Measurements from ENCODE around the gene C4orf51.

Gene C4orf51

GRCh38 chr4:145709336-145709735 is 29.4 kb downstream of the C4orf51 start:
- DNase-seq (ENCODE audit: low read depth in 2 of 3, low spot score in 2 of 3) = no peak

GRCh38 chr4:145709843-145710242 is 29.9 kb downstream of the C4orf51 start:
- DNase-seq (ENCODE audit: low read depth in 2 of 3, low spot score in 2 of 3) = no peak

GRCh38 chr4:145716200-145716599 is 36.3 kb downstream of the C4orf51 start:
- DNase-seq (ENCODE audit: low read depth in 2 of 3, low spot score in 2 of 3) = no peak

GRCh38 chr4:145716661-145717200 is 36.8 kb downstream of the C4orf51 start:
- DNase-seq (ENCODE audit: low read depth in 2 of 3, low spot score in 2 of 3) = no peak

- peak in 1 of 3 experiments; percentile 30 for DNase-seq (ENCODE audit: low read depth in 2 of 3, low spot score in 2 of 3)
These were observed 40.0 kb downstream of the C4orf51 start for GRCh38 chr4:145719752-145720624.

GRCh38 chr4:145720656-145721055 is 40.7 kb downstream of the C4orf51 start:
- no peak for DNase-seq (ENCODE audit: low read depth in 2 of 3, low spot score in 2 of 3)

- no peak for DNase-seq (ENCODE audit: low read depth in 2 of 3, low spot score in 2 of 3)
These were observed 42.6 kb downstream of the C4orf51 start for GRCh38 chr4:145722561-145722960.

- no peak for DNase-seq (ENCODE audit: low read depth in 2 of 3, low spot score in 2 of 3)
These were observed 43.4 kb downstream of the C4orf51 start for GRCh38 chr4:145723336-145723735.

- no peak for DNase-seq (ENCODE audit: low read depth in 2 of 3, low spot score in 2 of 3)
These were observed 50.1 kb downstream of the C4orf51 start for GRCh38 chr4:145730026-145730425.

- no peak for DNase-seq (ENCODE audit: low read depth in 2 of 3, low spot score in 2 of 3)
These were observed 51.1 kb downstream of the C4orf51 start for GRCh38 chr4:145731028-145731427.

GRCh38 chr4:145732001-145732815 is 52.3 kb downstream of the C4orf51 start:
- DNase-seq (ENCODE audit: low read depth in 2 of 3, low spot score in 2 of 3) = no peak

- peak; percentile 49 to 72 (median 54) for DNase-seq (ENCODE audit: low read depth in 2 of 3, low spot score in 2 of 3)
These were observed 53.2 kb downstream of the C4orf51 start for GRCh38 chr4:145732895-145733880.

GRCh38 chr4:145734031-145734430 is 54.1 kb downstream of the C4orf51 start:
- no peak for DNase-seq (ENCODE audit: low read depth in 2 of 3, low spot score in 2 of 3)

GRCh38 chr4:145734576-145735346 is 54.8 kb downstream of the C4orf51 start:
- no peak for DNase-seq (ENCODE audit: low read depth in 2 of 3, low spot score in 2 of 3)

GRCh38 chr4:145735347-145735675 is 55.4 kb downstream of the C4orf51 start:
- no peak for DNase-seq (ENCODE audit: low read depth in 2 of 3, low spot score in 2 of 3)

GRCh38 chr4:145735827-145736226 is 55.9 kb downstream of the C4orf51 start:
- no peak for DNase-seq (ENCODE audit: low read depth in 2 of 3, low spot score in 2 of 3)

GRCh38 chr4:145736241-145736831 is 56.4 kb downstream of the C4orf51 start:
- no peak for DNase-seq (ENCODE audit: low read depth in 2 of 3, low spot score in 2 of 3)

- DNase-seq (ENCODE audit: low read depth in 2 of 3, low spot score in 2 of 3) = no peak
These were observed 59.9 kb downstream of the C4orf51 start for GRCh38 chr4:145739845-145740244.

- no peak for DNase-seq (ENCODE audit: low read depth in 2 of 3, low spot score in 2 of 3)
These were observed 60.9 kb downstream of the C4orf51 start for GRCh38 chr4:145740806-145741205.

GRCh38 chr4:145743641-145744040 is 63.7 kb downstream of the C4orf51 start:
- DNase-seq (ENCODE audit: low read depth in 2 of 3, low spot score in 2 of 3) = no peak
